Measurements from ENCODE around the gene BMAL1.

DNA sequence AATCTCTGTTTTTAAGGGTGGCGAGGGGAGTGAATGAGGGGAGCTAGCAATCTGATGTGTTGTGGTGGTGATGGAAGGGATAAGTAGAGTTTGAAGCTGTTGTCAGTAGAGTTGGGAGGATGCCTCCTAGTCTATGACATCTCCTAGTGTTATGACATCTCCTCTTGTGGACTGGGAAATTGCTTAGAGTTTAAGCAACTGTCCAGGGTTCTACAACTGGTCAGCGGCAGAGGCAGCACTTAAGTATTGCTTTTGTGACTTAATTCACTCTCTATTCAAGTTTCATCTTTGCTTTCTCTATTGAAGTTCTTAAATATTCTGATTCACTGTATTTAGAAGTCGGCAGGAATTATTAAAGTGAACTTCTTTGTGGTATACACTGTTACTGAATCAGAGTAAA, 13.8 kb downstream of the BMAL1 start:
- TF ChIP-seq CTCF (IDR thresholded peaks at IDR 0.05; ENCODE audit: borderline replicate concordance, extremely low read depth, low read length, poor library complexity, severe bottlenecking) (no peak), EZH2 (IDR thresholded peaks at IDR 0.05; ENCODE audit: borderline replicate concordance, low read depth, low read length, severe bottlenecking) (no peak)

Data from DND-41 (cell line).